AG10803 (cell line): ENCODE measurements around the gene CD96.

Experiments
- DNase-seq: peaks from one replicate; pipeline ENCODE4 v3.0.0; 2010; ENCODE audit warnings: low read depth
- H3K4me3 ChIP-seq: 2 replicates; pipeline ENCODE4 v1.5.1; 2011; ENCODE audit warnings: mild to moderate bottlenecking, low read length, control low read depth
- TF ChIP-seq, protein P1 (sequence below): conservative IDR thresholded peaks from 2 replicates; pipeline ENCODE4 v1.5.1; 2011; ENCODE audit warnings: mild to moderate bottlenecking, low read length, control low read depth, inconsistent platforms

The CD96 gene, protein sequence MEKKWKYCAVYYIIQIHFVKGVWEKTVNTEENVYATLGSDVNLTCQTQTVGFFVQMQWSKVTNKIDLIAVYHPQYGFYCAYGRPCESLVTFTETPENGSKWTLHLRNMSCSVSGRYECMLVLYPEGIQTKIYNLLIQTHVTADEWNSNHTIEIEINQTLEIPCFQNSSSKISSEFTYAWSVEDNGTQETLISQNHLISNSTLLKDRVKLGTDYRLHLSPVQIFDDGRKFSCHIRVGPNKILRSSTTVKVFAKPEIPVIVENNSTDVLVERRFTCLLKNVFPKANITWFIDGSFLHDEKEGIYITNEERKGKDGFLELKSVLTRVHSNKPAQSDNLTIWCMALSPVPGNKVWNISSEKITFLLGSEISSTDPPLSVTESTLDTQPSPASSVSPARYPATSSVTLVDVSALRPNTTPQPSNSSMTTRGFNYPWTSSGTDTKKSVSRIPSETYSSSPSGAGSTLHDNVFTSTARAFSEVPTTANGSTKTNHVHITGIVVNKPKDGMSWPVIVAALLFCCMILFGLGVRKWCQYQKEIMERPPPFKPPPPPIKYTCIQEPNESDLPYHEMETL

DNA sequence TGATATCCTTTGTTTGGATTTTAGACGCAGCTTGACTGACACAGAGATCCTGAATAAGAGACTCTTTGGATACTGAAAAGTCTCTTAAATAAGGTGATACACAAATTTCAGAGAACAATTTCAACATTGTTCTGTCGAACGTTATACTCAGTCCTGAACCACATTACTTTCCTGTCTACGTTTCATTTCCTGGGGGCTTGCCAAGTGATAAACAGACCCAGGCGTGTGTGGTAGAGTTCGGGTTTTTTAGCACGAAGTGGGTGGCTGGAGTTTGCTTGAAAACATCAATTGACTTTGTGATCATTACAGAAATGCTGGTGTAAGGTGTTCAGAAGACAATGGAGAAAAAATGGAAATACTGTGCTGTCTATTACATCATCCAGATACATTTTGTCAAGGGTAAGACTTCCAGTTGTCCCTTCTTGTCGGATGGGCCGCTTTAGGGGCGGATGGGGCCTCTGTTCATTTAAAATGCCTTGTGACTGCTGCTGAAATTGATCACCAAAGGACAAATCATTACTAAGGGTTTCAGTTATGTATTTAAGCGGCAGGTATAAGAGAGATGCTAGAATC is at the start of gene CD96:
Gene CD96 (plus strand): TSS at position 287 of the 573 bp plus-strand sequence. CDS start 52 bp downstream, at position 339.
- no peak within 1 kb of the TSS for H3K4me3 ChIP-seq

DNA sequence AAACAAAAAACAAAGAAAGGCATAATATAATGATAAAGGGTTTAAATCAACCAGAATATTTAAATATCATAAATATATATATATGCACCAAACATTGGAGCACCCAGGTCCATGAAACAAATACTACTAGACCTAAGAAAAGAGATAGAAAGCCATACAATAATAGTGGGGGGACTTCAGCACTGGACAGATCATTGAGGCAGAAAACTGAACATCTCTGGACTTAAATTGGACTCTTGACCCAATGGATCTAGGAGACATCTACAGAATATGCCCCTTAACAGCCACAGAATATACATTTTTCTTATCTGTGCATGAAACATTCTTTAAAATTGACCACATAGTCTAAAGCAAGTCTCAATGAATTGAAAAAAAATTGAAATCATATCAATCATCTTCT is 48.7 kb upstream of the CD96 start:
- TF ChIP-seq, protein P1, sequence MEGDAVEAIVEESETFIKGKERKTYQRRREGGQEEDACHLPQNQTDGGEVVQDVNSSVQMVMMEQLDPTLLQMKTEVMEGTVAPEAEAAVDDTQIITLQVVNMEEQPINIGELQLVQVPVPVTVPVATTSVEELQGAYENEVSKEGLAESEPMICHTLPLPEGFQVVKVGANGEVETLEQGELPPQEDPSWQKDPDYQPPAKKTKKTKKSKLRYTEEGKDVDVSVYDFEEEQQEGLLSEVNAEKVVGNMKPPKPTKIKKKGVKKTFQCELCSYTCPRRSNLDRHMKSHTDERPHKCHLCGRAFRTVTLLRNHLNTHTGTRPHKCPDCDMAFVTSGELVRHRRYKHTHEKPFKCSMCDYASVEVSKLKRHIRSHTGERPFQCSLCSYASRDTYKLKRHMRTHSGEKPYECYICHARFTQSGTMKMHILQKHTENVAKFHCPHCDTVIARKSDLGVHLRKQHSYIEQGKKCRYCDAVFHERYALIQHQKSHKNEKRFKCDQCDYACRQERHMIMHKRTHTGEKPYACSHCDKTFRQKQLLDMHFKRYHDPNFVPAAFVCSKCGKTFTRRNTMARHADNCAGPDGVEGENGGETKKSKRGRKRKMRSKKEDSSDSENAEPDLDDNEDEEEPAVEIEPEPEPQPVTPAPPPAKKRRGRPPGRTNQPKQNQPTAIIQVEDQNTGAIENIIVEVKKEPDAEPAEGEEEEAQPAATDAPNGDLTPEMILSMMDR, result no peak
- DNase-seq, result no peak
- H3K4me3 ChIP-seq, result no peak overlapping the region

More for the DNA sequence above, at the start of gene CD96:
- no peak for DNase-seq
- TF ChIP-seq, protein P1, result no peak

DNA sequence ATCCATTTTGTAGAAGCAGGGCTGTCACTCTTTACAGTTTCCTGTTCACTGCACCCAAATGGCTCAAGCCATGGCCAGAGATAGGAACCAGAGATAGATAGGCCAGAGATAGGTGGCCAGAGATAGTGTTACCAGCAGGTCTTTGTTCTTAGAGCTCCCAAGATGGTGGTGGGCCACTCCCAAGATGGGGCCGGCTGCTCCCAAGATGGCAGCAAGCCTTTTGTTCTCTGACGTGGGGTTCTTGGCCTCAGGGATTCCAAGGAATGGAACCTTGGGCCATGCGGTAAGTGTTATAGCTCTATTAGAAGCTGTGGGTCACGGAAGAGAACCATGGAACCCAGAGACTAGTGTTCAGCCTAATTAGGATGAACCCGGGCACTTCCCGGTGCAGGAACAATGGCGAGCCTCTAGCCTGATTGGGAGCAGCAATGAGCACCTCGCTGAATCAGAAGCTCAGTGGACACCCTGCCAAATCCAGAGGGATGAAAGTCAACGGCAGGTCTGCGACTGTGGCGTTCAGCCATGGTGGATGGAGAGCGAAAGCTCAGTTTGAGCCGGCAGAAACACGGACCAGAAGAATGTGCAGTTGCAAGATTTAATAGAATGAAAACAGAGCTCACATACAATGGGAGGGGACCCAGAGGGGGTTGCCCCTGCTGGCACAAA is 45.0 kb upstream of the CD96 start:
- DNase-seq, result no peak
- TF ChIP-seq, protein P1, result no peak
- H3K4me3 ChIP-seq, result no peak overlapping the region

DNA sequence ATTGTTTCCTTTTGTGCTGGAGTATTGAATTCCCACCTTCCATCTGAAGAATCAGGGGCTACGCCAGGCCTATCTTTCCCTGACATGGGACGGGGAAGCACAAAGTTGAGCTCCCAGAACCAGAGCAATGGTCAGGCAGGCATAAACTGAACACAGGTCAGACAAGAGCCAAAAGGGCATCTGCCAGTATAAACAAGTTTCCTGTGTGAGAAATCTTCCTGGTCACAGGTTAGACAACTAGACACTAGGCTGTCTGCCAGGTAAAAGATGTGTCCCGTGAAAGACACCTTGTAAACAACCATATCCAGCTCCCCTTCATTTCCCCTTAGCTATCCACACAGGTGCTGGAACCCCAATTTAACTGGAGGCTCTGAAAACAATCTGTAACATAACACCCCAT is 44.0 kb upstream of the CD96 start:
- TF ChIP-seq, protein P1, result no peak
- no peak overlapping the region for H3K4me3 ChIP-seq
- no peak for DNase-seq

DNA sequence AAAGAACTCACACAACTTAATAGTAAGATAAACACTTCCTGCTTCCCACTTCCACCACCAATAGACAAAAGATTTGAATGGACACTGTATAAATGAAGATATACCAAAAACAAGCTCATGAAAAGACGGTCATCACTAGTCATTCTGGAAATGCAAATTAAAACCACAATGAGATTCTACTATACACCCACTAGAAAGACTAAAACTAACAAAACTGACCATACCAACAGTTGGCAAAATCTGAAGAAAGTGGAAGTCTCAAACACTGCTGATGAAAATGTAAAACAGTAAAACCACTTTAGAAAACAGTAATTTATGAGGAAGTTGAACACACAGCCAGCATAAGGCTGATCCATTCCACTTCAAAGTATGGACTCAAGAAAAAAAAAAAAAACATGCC is 35.6 kb upstream of the CD96 start:
- no peak for DNase-seq
- TF ChIP-seq, protein P1, result no peak
- no peak overlapping the region for H3K4me3 ChIP-seq

DNA sequence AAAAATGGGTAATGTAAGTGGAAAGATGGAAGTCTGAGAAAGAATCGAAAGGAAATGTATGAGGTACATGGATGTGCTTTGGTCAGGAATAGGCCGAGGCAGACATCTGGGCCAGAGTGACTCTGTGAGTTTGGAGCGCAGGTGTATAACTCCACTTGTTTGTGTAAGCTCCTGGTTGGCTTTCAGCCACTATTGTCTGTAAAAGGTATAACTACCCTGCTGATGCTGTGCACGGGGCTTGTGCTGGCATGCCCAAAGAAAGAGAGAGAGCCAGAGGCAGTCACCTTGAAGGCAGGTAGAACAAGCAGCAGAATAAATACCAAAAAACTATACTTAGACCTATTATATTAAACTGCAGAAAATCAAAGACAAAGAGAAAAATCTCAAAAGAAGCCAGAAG is 32.7 kb upstream of the CD96 start:
- no peak for DNase-seq
- TF ChIP-seq, protein P1, result no peak
- H3K4me3 ChIP-seq, result no peak overlapping the region
